ENCODE measurements around the gene GIT2.
A peak's percentile ranks its signal among the peaks of the same experiment; 100 is the strongest.
"Not testable (repeated sequence)": the region's sequence is repeated elsewhere in the genome, so short reads cannot be mapped to it uniquely, and the experiment has no call there.

GIT2 gene

DNA sequence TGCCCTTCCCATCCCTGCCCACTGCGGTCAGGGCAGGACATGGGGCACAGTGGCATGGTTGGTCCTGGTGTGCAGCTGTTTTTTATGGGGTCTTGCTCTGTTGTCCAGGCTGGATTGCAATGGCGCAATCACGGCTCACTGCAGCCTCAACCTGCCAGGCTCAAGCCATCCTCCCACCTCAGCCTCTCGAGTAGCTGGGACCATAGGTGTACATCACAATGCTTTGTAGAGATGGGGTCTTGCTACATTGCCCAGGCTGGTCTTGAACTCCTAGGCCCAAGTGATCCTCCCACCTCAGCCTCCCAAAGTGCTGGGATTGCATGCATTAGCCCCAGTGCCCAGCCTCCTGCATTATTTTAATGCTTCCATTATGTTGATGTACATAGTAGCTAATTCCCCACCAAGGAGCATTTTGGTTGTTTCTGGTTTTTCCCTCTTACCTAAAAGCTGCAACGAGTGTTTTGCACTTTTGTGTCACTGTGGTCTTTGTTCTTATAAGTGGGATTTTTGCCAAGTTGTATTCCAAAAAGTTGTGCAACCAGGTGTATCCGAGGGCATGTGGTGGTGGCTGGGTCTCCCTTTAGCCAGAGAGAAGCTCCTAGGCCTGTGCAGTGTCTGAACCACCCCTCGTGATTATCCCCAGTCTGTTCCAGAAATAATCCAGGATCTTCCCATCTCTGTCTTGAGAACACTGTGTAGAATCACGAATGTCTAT is 85.8 kb downstream of the GIT2 start:
- no peak for DNase-seq (ENCODE audit: extremely low read depth, low read depth)
- TF ChIP-seq, protein P1, sequence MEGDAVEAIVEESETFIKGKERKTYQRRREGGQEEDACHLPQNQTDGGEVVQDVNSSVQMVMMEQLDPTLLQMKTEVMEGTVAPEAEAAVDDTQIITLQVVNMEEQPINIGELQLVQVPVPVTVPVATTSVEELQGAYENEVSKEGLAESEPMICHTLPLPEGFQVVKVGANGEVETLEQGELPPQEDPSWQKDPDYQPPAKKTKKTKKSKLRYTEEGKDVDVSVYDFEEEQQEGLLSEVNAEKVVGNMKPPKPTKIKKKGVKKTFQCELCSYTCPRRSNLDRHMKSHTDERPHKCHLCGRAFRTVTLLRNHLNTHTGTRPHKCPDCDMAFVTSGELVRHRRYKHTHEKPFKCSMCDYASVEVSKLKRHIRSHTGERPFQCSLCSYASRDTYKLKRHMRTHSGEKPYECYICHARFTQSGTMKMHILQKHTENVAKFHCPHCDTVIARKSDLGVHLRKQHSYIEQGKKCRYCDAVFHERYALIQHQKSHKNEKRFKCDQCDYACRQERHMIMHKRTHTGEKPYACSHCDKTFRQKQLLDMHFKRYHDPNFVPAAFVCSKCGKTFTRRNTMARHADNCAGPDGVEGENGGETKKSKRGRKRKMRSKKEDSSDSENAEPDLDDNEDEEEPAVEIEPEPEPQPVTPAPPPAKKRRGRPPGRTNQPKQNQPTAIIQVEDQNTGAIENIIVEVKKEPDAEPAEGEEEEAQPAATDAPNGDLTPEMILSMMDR (IDR thresholded peaks at IDR 0.05; ENCODE audit: low read depth, low read length), result no peak

DNA sequence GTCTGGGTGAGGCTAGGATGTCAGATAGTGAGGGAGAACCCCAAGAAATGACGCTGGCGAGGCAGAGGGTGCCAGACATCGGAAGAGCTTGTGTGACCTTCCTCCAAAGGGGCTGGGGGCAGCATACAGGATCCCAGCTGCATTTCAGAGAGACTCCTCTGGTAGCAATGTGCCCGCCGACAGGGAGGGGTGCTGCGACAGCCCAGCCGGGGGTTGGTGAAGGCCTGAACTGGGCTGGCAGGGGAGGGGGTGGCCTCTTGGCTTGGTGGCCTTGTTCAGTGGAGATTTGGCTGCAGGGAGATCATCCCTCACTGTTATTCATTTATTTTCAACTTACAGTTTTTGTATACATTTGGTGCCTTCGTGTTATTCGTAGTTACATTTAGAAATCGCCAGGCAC is 90.9 kb downstream of the GIT2 start:
- DNase-seq (ENCODE audit: extremely low read depth, low read depth), result no peak
- TF ChIP-seq, protein P1 (IDR thresholded peaks at IDR 0.05; ENCODE audit: low read depth, low read length), result no peak

DNA sequence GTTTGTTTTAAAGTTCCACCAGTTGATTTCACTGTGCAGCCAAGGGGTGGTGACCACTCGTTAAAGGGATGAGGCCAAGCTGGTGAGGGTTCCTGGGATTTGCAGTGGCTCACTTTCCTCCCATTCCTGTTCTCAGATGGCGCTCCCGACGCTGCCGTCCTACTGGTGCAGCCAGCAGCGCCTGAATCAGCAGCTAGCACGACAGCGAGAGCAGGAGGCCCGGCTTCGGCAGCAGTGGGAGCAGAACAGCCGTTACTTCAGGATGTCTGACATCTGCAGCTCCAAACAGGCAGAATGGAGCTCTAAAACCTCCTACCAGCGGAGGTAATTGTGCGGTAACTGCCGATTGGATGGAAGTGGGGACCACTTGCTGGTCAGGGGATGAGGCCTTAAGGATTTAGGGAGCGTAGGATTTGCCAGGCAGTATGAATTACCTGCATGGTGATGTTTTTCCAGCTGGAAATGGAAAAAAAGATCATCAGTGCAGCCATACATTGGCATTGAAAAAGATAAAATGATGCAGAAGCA is 93.2 kb downstream of the GIT2 start:
- no peak for DNase-seq (ENCODE audit: extremely low read depth, low read depth)
- TF ChIP-seq, protein P1 (IDR thresholded peaks at IDR 0.05; ENCODE audit: low read depth, low read length), result no peak

DNA sequence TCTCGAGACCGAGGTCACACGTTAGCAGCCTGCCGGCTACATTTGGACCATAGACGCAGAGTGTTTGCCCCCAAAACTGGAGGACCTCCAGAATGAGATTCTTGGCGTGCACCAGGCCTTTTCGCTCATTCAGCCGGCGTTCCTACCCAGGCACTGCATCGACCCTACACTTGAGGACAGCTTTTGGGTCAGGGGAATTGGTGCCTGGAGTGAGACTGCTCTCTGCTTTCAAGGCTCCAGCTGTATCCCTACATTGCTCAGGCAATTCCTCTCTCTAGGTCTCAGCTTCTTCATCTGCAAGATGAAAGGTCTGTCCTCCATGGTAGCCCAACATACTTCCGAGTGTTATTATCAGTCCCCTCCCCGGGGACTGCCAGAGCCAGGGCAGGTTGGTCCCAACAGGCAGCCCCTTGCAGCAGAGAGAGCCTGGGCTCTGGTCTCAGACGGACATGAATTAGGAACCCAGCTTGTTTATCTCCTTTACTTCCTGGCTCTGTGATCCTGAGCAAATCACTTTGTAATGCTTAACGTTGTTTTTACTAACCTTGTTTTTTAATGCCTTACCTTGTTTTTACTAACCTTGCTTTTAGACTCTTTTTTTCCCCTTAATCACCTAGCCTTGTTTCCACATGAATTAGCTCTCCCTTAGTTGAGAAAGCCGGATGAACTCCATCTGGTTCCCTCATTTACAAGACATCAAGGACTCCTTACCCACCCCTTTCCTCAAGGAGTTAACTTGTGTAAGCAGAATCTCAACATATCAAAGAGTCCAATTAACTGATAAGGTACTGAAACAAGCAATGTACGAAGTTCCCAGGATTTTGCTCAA is 95.2 kb downstream of the GIT2 start:
- TF ChIP-seq, protein P1 (IDR thresholded peaks at IDR 0.05; ENCODE audit: low read depth, low read length), result no peak
- DNase-seq (ENCODE audit: extremely low read depth, low read depth), result no peak

DNA sequence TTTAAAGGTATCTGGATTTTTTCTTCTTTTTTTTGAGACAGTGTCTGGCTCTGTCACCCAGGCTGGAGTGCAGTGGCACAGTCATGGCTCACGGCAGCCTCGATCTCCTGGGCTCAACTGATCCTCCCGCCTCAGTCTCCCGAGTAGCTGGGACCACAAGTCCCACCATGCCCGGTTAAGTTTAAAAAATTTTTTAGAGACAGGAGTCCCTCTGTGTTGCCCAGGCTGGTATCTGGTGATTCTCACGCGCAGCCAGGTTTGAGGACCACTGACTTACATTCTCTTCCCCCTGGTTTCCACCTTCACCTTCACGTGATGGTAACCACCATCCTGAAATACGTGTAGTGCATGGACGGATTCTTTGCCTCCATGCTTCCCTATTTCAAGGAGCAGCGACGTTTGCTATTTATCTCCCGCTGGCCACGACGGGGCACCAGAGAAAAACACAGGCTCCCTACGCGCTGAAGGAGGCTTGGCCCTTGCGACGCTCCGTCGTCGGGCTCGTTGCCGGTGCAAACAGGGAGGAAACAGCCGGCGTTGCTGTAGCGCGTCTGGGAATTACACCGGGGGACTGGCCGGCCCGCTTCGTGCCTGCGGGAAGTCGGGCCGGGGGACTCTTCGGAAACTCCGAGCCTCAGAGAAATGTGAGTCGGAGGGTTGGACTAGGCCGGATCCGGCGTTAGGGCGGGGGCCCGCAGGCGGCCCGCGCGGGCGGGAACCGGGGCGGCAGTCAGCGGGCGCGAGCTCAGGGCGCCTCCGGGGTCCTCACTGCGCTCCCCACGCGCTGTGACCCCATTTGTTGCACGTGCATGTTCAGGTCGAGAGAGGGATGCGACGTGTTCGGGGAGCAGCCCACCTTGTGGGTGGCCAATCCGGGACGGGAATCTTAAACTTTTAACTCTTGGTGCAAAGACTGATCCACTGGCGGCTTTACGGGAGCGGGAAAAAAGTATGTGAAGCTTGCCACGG is 96.1 kb downstream of the GIT2 start, which contains the start of gene TCHP:
TSS of gene TCHP (plus strand) at position 492 of the 969 bp plus-strand sequence. CDS start 2,753 bp downstream, outside the sequence.
- DNase-seq (ENCODE audit: extremely low read depth, low read depth), result peak; percentile 64
- TF ChIP-seq, protein P1 (IDR thresholded peaks at IDR 0.05; ENCODE audit: low read depth, low read length), result peak; percentile 51

DNA sequence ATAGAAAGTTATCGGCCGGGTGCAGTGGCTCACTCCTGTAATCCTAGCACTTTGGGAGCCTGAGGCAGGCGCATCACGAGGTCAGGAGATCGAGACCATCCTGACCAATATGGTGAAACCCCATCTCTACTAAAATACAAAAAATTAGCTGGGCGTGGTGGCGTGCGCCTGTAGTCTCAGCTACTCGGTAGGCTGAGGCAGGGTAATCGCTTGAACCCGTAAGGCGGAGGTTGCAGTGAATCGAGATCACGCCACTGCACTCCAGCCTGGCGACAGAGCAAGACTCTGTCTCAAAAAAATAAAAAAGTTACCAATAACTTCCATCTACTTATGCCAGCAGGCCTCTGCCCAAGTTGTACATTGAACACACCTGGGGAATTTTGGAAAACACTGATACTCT is 96.8 kb downstream of the GIT2 start:
- DNase-seq (ENCODE audit: extremely low read depth, low read depth), result not testable (repeated sequence)

DNA sequence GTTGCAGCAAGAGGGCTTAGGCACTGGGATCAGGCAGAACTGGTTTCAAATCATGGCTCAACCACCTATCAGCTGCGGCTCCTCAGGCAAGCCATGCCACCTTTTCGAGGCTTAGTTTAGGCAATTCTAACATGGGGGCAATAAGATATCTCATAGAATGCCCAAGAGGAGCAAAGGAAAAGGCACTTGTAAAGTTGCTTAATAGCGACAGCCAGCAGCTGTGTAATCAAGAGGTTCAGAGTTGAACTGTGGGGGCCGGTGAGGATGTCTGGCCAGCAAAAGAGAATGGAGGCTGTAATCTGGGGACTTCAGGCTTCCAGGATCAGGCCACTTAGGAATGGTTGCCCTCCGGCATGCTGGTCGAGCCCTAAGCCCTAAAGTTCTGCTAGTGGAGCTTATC is 99.1 kb downstream of the GIT2 start:
- DNase-seq (ENCODE audit: extremely low read depth, low read depth), result no peak
- TF ChIP-seq, protein P1 (IDR thresholded peaks at IDR 0.05; ENCODE audit: low read depth, low read length), result no peak
